WTC11 (cell line): ENCODE results near the gene NEK7. TPM values are rescaled to one million over a fixed set of nuclear protein-coding genes. Genes with fewer than 3 reads are reported as not detected.

Experiments used
- ATAC-seq: fragments of 200-7000 bp; cut with Tn5 transposase; 2 replicates; pipeline ENCODE4 v1.10.0; 2021; ENCODE audit warnings: mild to moderate bottlenecking, moderate library complexity
- Bru-seq: library from RNA; stranded (reverse); fragments of 400-500 nt; gene quantifications from one replicate; lab custom pipeline; 2021; lab: Mats Ljungman, UMichigan
- CTCF ChIA-PET: fragments of 300-600 bp; sonication (Branson Sonifier 250); formaldehyde crosslinking; loops from one replicate; lab custom pipeline; 2021; ENCODE audit warnings: antibody characterized with exemption; lab: Charles Lee
- POLR2A ChIA-PET: fragments of 350-600 bp; sonication (Branson Sonifier 250); formaldehyde crosslinking; loops from one replicate; lab custom pipeline; 2021; ENCODE audit warnings: antibody characterized with exemption; lab: Charles Lee
- DNase-seq: peaks from one replicate; pipeline ENCODE4 v3.0.0; 2021; ENCODE audit warnings: low spot score
- H3K27ac Mint-ChIP-seq: 2 replicates; pipeline ENCODE4 v1.8.0; 2021; ENCODE audit warnings: mixed read lengths
- H3K27me3 Mint-ChIP-seq: 2 replicates; pipeline ENCODE4 v1.8.0; 2021; ENCODE audit warnings: low read depth, mild to moderate bottlenecking, moderate library complexity, mixed read lengths
- H3K36me3 Mint-ChIP-seq: 2 replicates; pipeline ENCODE4 v1.8.0; 2021; ENCODE audit warnings: mixed read lengths
- H3K4me1 Mint-ChIP-seq: 2 replicates; pipeline ENCODE4 v1.8.0; 2022; ENCODE audit warnings: mixed read lengths
- H3K4me3 Mint-ChIP-seq: 2 replicates; pipeline ENCODE4 v1.8.0; 2021; ENCODE audit warnings: mild to moderate bottlenecking, moderate library complexity, mixed read lengths
- H3K9me3 Mint-ChIP-seq: 2 replicates; pipeline ENCODE4 v1.8.0; 2021; ENCODE audit warnings: mixed read lengths
- CBFB ChIP-seq: sonication (generic); formaldehyde crosslinking; IDR thresholded peaks from 2 replicates; pipeline ENCODE4 v1.8.1; 2022; ENCODE audit warnings: mild to moderate bottlenecking, low read depth, missing genetic modification reagents
- CDX4 ChIP-seq: fragments of 250-450 bp; sonication (Bioruptor Pico); IDR thresholded peaks from 2 replicates; pipeline ENCODE4 v1.9.0; 2021; ENCODE audit warnings: moderate library complexity, mild to moderate bottlenecking, inconsistent platforms, borderline replicate concordance
- E2F1 ChIP-seq: sonication (generic); formaldehyde crosslinking; IDR thresholded peaks from 2 replicates; pipeline ENCODE4 v1.8.0; 2022; ENCODE audit warnings: mild to moderate bottlenecking, missing genetic modification reagents
- FOXJ3 ChIP-seq: sonication (generic); formaldehyde crosslinking; IDR thresholded peaks from 2 replicates; pipeline ENCODE4 v1.9.0; 2021; ENCODE audit warnings: missing genetic modification reagents, mild to moderate bottlenecking, borderline replicate concordance
- FOXK1 ChIP-seq: sonication (generic); formaldehyde crosslinking; IDR thresholded peaks from 2 replicates; pipeline ENCODE4 v1.8.0; 2022; ENCODE audit warnings: mild to moderate bottlenecking, moderate library complexity, missing genetic modification reagents
- GTF2I ChIP-seq: fragments of 250-450 bp; sonication (Bioruptor Pico); conservative IDR thresholded peaks from 2 replicates; pipeline ENCODE4 v1.4.0; 2021; ENCODE audit warnings: mild to moderate bottlenecking
- HMGXB4 ChIP-seq: sonication (generic); formaldehyde crosslinking; IDR thresholded peaks from 2 replicates; pipeline ENCODE4 v1.8.1; 2023; ENCODE audit warnings: mild to moderate bottlenecking, moderate library complexity, missing genetic modification reagents
- IRF2 ChIP-seq: sonication (generic); formaldehyde crosslinking; IDR thresholded peaks from 2 replicates; pipeline ENCODE4 v1.8.0; 2022; ENCODE audit warnings: low read depth, missing genetic modification reagents, borderline replicate concordance
- JUN ChIP-seq: sonication (generic); formaldehyde crosslinking; IDR thresholded peaks from 2 replicates; pipeline ENCODE4 v1.8.0; 2023; ENCODE audit warnings: mild to moderate bottlenecking, missing genetic modification reagents
- NR1H2 ChIP-seq: sonication (generic); formaldehyde crosslinking; IDR thresholded peaks from 2 replicates; pipeline ENCODE4 v1.9.0; 2021; ENCODE audit warnings: mild to moderate bottlenecking, moderate library complexity, missing genetic modification reagents
- PRDM15 ChIP-seq: sonication (generic); formaldehyde crosslinking; IDR thresholded peaks from 2 replicates; pipeline ENCODE4 v1.8.0; 2022; ENCODE audit warnings: missing genetic modification reagents
- PRRX2 ChIP-seq: fragments of 250-450 bp; sonication (Bioruptor Pico); IDR thresholded peaks from 2 replicates; pipeline ENCODE4 v1.8.0; 2021; ENCODE audit warnings: mild to moderate bottlenecking
- SP1 ChIP-seq: sonication (generic); formaldehyde crosslinking; conservative IDR thresholded peaks from 2 replicates; pipeline ENCODE4 v1.8.1; 2022; ENCODE audit warnings: missing genetic modification reagents
- ZBTB43 ChIP-seq: sonication (generic); formaldehyde crosslinking; IDR thresholded peaks from 2 replicates; pipeline ENCODE4 v1.8.1; 2023; ENCODE audit warnings: mild to moderate bottlenecking, missing genetic modification reagents
- ZMAT4 ChIP-seq: fragments of 250-450 bp; sonication (Bioruptor Pico); IDR thresholded peaks from 2 replicates; pipeline ENCODE4 v1.9.0; 2021; ENCODE audit warnings: mild to moderate bottlenecking
- ZNF121 ChIP-seq: sonication (generic); formaldehyde crosslinking; IDR thresholded peaks from 2 replicates; pipeline ENCODE4 v1.8.0; 2023; ENCODE audit warnings: missing genetic modification reagents
- ZNF317 ChIP-seq: sonication (generic); formaldehyde crosslinking; IDR thresholded peaks from 2 replicates; pipeline ENCODE4 v1.8.1; 2023; ENCODE audit warnings: low read depth, mild to moderate bottlenecking, moderate library complexity, missing genetic modification reagents, borderline replicate concordance
- ZNF423 ChIP-seq: fragments of 250-450 bp; sonication (Bioruptor Pico); IDR thresholded peaks from 2 replicates; pipeline ENCODE4 v2.1.2; 2022; ENCODE audit warnings: mild to moderate bottlenecking, moderate library complexity
- ZNF425 ChIP-seq: fragments of 250-450 bp; sonication (Bioruptor Pico); conservative IDR thresholded peaks from 2 replicates; pipeline ENCODE4 v1.9.0; 2021; ENCODE audit warnings: mild to moderate bottlenecking
- ZNF532 ChIP-seq: fragments of 250-450 bp; sonication (Bioruptor Pico); IDR thresholded peaks from 2 replicates; pipeline ENCODE4 v1.9.0; 2021; ENCODE audit warnings: mild to moderate bottlenecking, borderline replicate concordance
- long read RNA-seq, 3 experiments: library from RNA in 1 of 3; library from capped mRNA in 1 of 3; library from polyadenylated mRNA in 1 of 3; unstranded in 2 of 3; stranded (forward) in 1 of 3; transcript quantifications; one replicate each; pipeline ENCODE4 v2.0.0, GENCODE V29; 2021
- total RNA-seq: library from RNA; stranded (reverse); gene quantifications from 3 replicates; pipeline ENCODE4 v1.2.3, GENCODE V29; 2021

NEK7 gene
- total RNA-seq (10.3 to 13.3 TPM (median 11.3 TPM) in 3 replicates), Bru-seq, nascent RNA (percentile 70 among the genes with signal in this experiment)
- long read RNA-seq, experiment 1, full-length matches to known transcripts: 40 of 64 reads
- long read RNA-seq, experiment 1, partial matches to known transcripts: 1 of 64 reads
- long read RNA-seq, experiment 1, other reads (novel, unspliced or antisense): 23 of 64 reads
- long read RNA-seq, experiment 2, full-length matches to known transcripts: 7 of 17 reads
- long read RNA-seq, experiment 2, partial matches to known transcripts: 7 of 17 reads
- long read RNA-seq, experiment 2, other reads (novel, unspliced or antisense): 3 of 17 reads
- long read RNA-seq, experiment 3, partial matches to known transcripts: 5 of 5 reads
- long read RNA-seq, experiment 3, other reads (novel, unspliced or antisense): 0 of 5 reads

- Mint-ChIP-seq H3K27me3 (no peaks in the 10 kb centered on the region), H3K9me3 (no peaks in the 10 kb centered on the region), H3K36me3 (no peaks in the 10 kb centered on the region), H3K27ac (peak within 1 kb of the TSS; percentile 97), H3K4me3 (peak within 1 kb of the TSS; percentile 90), H3K4me1 (peaks cover 45% of the 10 kb centered on the region)
- DNase-seq (peak; percentile 77), ATAC-seq (peak; percentile 53)
- ChIA-PET CTCF (interaction anchor here (0.6 to 1.2 kb wide), 12 partner anchors 9 to 542 kb away, joined by 3 to 7 read pairs (median 3); no protein-coding TSS in a partner anchor), POLR2A (interaction anchor here (0.8 to 1.0 kb wide), 2 partner anchors 11 to 42 kb away, joined by 3 to 4 read pairs; no protein-coding TSS in a partner anchor)
- no peak for TF ChIP-seq ZBTB43 (CRISPR knock-in tag)
- no peak for TF ChIP-seq GTF2I (CRISPR knock-in tag)
- TF ChIP-seq FOXK1: peak; percentile 98
- TF ChIP-seq ZNF317: no peak
- no peak for TF ChIP-seq IRF2 (CRISPR knock-in tag)
- no peak for TF ChIP-seq PRRX2 (CRISPR knock-in tag)
- no peak for TF ChIP-seq ZNF121 (CRISPR knock-in tag)
- TF ChIP-seq ZMAT4: no peak
- TF ChIP-seq CBFB (CRISPR knock-in tag): no peak
- TF ChIP-seq E2F1 (CRISPR knock-in tag): no peak
- no peak for TF ChIP-seq PRDM15 (CRISPR knock-in tag)
- TF ChIP-seq SP1 (CRISPR knock-in tag): peak; percentile 71
- TF ChIP-seq ZNF425 (CRISPR knock-in tag): no peak
- no peak for TF ChIP-seq JUN (CRISPR knock-in tag)
- no peak for TF ChIP-seq FOXJ3 (CRISPR knock-in tag)
- TF ChIP-seq HMGXB4 (CRISPR knock-in tag): peak; percentile 57; the same call in 1 of the 2 replicates
- no peak for TF ChIP-seq NR1H2 (CRISPR knock-in tag)
- TF ChIP-seq CDX4 (CRISPR knock-in tag): no peak
- TF ChIP-seq ZNF532 (CRISPR knock-in tag): no peak
- peak; percentile 75 for TF ChIP-seq ZNF423
Observed at GRCh38 chr1:198156745-198157240, at the start of gene NEK7. Gene NEK7, plus strand, starts transcription at chr1:198156998. Its CDS starts 75,583 bp downstream, at chr1:198232581.
